ENCODE results near the gene ECE1. TPM values are rescaled to one million over a fixed set of nuclear protein-coding genes. Genes with fewer than 3 reads are reported as not detected.

ECE1 gene
- total RNA-seq, 2 donors from 2014 or later: 75.4 to 219 TPM

Other genes starting within 250 kb of the ECE1 start
- gene EIF4G3, start 113.6 kb downstream of the ECE1 start, total RNA-seq: 10 to 100 TPM; 32.9 to 56.2 TPM
- 10 to 100 TPM in 1 of 2 donors, 1 to 10 TPM in 1; 9.9 to 10.8 TPM for gene NBPF3, start 149.7 kb upstream of the ECE1 start, total RNA-seq
- not detected for gene ALPL, start 219.0 kb upstream of the ECE1 start, total RNA-seq

Data from activated T-helper 17 cell treated with anti-CD3 and anti-CD28 coated beads, Interleukin-2, amount 50 U/mL, for 72 hours (primary cell).